HG03558 (cell line): Measurements from ENCODE around the gene PARD3B.

ENCODE experiments used
- ATAC-seq: cut with Tn5 transposase; IDR thresholded peaks from one replicate; pipeline ENCODE4 v1.9.1; 2021; ENCODE audit warnings: moderate number of reproducible peaks; ENCODE audit not compliant: unreplicated experiment; ENCODE audit errors: extremely low read depth

The PARD3B gene

DNA sequence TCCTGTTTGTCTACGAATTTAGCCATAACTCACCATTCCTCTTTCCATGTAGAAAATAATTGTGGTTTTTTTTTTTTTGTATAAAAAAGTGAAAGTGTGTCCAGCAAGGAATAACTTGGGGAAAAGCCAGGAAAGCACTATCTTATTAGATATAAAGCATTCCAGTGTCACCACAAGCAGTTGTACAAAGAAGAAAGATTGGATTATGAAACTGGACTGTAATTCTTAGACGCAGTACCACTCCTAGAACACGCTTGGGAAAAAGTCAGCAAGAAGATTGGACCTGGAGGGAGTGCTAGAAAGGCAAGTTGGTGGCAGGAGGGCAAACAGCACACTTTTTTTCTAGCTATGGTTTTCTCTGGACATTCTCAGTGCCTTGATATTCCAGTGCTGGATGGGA, 186.7 kb downstream of the PARD3B start:
- no peak for ATAC-seq

- ATAC-seq = no peak
Observed at GRCh38 chr2:204737296-204737695, 192.0 kb downstream of the PARD3B start.

GRCh38 chr2:204738721-204739120, 193.4 kb downstream of the PARD3B start:
- no peak for ATAC-seq

DNA sequence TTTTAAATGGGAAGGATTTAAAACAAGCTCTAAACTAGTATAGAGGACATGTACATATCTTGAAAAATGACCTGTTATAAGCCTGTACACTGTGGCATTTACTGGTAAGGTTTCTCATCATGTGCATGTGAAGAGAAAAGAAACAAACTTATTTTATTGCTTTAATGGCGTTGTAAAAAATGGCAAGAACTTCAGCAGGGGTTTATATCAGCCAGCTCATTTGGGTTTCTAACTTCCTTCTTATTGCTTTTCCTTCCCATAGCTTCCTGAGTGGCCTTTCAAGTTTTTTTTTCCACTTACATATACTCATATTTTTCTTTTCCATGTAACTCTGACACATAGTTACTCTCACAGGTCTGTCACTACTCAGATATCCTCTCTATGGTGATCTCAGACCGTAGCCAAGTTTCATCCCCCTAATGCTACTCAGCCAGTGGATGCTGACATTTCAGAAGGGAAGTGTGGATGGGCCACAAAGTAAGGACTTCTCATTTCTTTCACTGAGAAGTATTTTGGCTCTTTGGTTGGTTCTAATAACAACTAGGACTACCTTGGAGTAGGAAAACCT, 198.2 kb downstream of the PARD3B start:
- no peak for ATAC-seq

DNA sequence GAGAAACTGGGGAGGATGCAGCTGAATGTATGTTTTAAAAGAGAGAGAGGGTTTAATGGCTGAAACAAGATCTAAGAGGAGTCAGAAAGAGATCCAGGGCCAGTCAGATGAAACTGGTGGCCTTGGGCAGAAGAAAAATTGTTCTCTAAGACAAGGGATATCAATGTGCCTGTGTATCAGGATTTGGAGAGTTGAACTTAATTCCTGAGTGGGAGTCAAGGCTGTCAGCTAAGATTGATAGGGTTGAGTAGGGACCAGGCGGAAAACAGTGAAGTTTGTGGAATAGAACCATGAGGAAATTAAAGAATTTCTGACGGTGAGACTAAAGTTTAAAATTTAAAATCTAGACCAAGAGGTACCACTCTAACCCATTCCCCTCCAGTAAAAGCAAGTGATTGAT, 199.2 kb downstream of the PARD3B start:
- ATAC-seq = no peak

GRCh38 chr2:204748286-204748685, 203.0 kb downstream of the PARD3B start:
- ATAC-seq = no peak

DNA sequence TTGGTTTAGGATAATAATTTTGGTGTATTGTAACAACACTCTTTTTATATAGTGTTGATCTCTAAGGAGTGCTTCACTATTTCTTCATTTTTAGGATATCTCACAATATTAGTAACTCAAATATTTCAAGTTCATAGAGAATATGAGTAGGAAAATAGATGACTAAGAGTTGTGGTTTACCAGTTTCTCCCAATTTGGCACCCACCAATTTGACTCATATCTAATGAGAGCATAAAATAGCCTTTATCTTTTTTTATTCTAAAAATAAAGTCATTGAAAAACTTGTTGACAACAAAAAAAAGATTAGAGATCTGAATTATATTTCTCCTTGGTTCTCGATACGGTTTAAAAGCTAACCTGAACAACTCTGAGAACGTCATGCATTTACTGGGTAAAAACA, 204.0 kb downstream of the PARD3B start:
- ATAC-seq = no peak

- ATAC-seq = no peak
Observed at GRCh38 chr2:204750389-204750788, 205.1 kb downstream of the PARD3B start.

- ATAC-seq = no peak
Observed at GRCh38 chr2:204751472-204751871, 206.2 kb downstream of the PARD3B start.

DNA sequence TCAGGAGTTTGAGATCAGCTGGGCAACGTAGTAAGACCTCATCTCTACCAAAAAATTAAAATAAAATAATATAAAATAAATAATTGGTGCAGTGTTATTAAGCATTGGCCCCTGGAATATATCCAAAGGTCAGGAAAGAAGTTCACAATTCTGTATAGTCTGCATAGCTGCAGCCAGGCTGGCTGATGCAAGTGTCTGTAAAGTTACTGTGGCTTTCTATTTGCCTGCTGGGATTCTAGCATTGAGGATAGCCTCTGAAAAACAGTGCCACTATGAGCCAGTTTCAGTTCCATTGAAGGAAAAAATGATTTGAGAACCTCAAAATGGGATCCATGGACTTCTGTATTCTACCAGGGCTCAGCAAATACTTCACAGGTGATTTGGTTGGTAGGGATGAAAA, 208.6 kb downstream of the PARD3B start:
- no peak for ATAC-seq

GRCh38 chr2:204754898-204755297, 209.6 kb downstream of the PARD3B start:
- ATAC-seq = no peak

GRCh38 chr2:204763974-204764703, 218.9 kb downstream of the PARD3B start:
- no peak for ATAC-seq

GRCh38 chr2:204770735-204771134, 225.5 kb downstream of the PARD3B start:
- no peak for ATAC-seq

DNA sequence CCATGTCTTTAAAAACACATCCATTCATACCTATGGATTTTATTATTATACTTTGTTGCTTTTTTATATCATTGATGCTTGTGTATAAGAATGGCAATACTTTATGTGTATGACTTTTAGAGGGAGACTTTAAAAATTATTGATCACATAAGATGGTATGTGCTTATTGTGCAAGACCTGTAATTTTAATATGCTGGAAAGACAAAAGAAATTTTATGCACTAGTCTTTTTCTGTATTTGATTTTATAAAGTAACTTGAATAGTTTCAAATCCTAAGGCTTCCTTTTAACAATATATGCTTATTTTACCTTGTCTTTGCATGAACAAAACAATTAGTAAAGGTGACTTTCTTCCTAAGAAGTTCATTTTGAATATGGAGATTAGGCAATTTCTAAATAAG, 226.4 kb downstream of the PARD3B start:
- ATAC-seq = no peak

DNA sequence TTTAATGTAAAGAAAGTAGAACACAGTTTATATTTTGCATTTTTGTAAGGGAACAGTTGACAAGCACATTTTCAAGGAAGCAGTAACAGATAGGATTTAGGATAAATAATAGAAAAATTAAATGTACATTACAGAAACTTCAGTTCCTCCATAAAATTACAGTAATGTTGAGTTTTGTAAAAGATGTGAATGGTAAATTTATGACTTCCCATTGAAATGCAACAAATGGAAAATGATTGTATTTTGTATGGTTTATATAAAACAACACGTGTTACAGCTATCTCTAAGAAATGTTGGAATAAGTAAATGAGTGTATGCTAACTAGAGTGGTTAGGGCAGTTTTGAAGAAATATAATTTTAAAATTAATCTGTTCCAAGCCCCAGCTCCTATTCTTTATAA, 227.3 kb downstream of the PARD3B start:
- ATAC-seq = no peak

- ATAC-seq = no peak
Observed at GRCh38 chr2:204775766-204776165, 230.5 kb downstream of the PARD3B start.

- ATAC-seq = no peak
Observed at GRCh38 chr2:204776781-204777559, 231.7 kb downstream of the PARD3B start.

GRCh38 chr2:204779771-204780170, 234.5 kb downstream of the PARD3B start:
- no peak for ATAC-seq

DNA sequence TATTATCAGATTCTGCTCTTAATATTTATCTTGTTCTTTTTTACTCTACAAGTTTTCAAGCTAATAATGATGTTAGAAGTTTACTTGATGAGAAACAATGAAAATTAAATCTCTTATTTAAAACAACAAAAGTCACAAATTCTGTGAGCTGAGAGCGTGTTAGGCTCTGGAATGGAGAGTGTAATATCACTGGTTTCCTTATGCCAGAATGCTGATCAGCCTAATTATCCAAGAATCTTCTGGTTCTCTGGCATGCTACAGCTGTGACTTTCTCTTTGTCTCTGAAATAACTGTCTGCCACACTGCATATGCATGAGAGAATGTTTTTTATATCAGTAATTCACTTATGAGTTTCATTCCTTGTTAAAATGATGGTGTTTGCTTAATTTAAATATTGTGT, 236.7 kb downstream of the PARD3B start:
- ATAC-seq = no peak

DNA sequence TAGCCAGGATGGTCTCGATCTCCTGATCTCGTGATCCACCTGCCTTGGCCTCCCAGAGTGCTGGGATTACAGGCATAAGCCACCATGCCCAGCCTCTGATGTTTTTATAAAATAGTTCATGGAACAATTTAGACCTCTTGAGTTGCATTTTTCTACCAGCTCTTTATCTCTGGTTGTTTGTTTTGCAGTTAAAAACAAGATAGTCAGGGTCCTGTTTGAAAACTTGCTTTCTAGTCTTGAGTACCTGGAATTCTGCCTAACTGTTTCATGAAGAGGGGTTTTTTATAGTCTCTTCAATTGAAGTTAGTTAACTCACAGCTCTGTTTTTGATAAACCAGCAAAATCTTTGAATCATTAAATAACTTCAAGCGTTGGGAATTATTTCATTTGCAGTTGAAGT, 244.8 kb downstream of the PARD3B start:
- no peak for ATAC-seq

GRCh38 chr2:204791230-204791629, 246.0 kb downstream of the PARD3B start:
- no peak for ATAC-seq
